ENCODE data around the gene ZP2.

- TF ChIP-seq CTCF (conservative IDR thresholded peaks at IDR 0.05; ENCODE audit: low read length) (no peak), EZH2phosphoT487 (IDR thresholded peaks at IDR 0.05; ENCODE audit: borderline replicate concordance) (no peak)
Observed at GRCh38 chr16:21160276-21160675, 51.1 kb downstream of the ZP2 start.
